ENCODE results near the gene HYI. TPM values are rescaled to one million over a fixed set of nuclear protein-coding genes. Genes with fewer than 3 reads are reported as not detected.
A peak's percentile ranks its signal among the peaks of the same experiment; 100 is the strongest.
"Not testable (repeated sequence)": the region's sequence is repeated elsewhere in the genome, so short reads cannot be mapped to it uniquely, and the experiment has no call there.

Gene HYI
- total RNA-seq, 1 donor from 2014 or later, result 28.7 TPM

DNA sequence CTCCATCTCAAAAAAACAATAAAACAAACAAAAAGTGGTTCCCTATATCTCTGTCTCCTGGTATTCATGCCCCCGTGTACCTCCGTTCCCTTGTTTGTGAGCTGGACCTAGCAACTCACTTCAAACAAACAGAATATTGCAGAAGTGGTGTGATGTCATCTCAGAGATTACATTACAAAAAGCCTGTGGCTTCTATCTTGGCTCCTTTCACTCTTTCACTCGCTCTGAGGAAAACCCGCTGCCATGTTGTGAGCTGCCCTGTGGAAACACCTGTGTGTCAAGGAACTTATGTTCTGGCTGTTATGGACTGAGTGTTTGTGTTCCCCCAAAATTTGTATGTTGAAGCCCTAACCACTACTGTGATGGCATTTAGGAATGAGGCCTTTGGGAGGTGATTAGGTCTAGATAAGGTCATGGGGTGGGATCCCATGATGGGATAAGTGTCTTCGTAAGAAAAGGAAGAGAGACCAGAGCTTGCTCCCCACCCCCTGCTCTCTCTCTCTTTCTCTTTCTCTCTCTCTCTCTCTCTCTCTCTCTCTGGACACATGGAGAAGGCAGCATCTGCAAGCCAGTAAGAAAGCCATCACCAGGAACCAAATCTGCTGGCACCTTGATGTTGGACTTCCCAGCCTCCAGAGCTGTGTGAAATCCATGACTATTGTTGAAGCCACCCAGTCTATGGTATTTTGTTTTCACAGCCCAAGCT, 7.4 kb upstream of the HYI start:
- DNase-seq (ENCODE audit: low read depth) (peak; percentile 65), FAIRE-seq (no peak)
- Histone ChIP-seq H3K27me3 (ENCODE audit: control insufficient read depth, insufficient read depth, low read length) (no peaks in the 10 kb centered on the region), H3K4me3 (ENCODE audit: low read depth, low read length) (no peak overlapping the region), H3K36me3 (ENCODE audit: control insufficient read depth, insufficient read depth, low read length) (no peaks in the 10 kb centered on the region)
- TF ChIP-seq CTCF (IDR thresholded peaks at IDR 0.05; ENCODE audit: insufficient read depth, low read length, severe bottlenecking), result no peak

DNA sequence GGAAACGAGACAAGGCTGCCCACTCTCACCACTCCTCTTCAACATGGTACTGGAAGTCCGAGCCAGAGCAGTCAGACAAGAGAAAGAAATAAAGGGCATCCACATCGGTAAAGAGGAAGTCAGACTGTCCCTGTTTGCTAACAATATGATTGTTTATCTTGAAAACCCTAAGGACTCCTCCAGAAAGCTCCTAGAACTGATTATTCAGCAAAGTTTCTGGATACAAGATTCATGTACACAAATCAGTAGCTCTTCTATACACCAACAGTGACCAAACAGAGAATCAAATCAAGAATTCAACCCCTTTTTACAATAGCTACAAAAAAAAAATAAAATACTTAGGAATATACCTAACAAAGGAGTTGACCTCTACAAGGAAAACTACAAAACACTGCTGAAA, 4.6 kb upstream of the HYI start:
- H3K27me3 ChIP-seq (ENCODE audit: control insufficient read depth, insufficient read depth, low read length); H3K4me3 ChIP-seq (ENCODE audit: low read depth, low read length); DNase-seq (ENCODE audit: low read depth); H3K36me3 ChIP-seq (ENCODE audit: control insufficient read depth, insufficient read depth, low read length); FAIRE-seq: not testable (repeated sequence)

DNA sequence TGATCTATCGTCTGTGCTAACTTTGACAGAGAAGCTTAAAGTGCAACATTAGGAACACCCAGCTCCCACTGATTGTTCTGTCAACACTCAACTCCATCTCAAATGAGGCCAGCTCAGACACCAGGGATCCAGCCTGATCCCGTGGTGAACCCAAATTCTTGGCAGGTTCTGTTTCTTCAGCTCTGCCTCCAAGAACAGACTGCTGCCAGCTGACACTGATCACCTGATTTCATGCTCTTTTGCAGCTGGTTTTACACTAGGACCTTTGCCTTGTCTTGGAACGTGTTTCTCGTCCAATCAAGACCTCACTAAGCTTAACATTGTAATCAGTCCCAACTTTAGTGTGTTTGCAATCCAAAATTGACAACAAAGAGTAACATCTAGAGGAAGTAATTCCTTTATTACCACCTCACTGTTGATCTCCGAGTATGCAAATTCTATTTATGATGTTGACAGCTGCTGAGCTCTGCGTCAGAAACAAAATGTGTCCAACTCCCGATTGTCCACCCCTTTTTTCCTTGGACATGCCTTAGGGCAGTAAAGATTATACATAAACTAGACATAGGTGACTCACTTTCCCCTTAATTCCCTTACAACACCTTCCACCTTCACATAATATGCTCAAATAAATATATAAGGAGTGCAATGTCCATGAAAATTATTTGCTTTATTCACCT, 1.6 kb upstream of the HYI start:
- Histone ChIP-seq H3K4me3 (ENCODE audit: low read depth, low read length) (no peak overlapping the region), H3K27me3 (ENCODE audit: control insufficient read depth, insufficient read depth, low read length) (no peaks in the 10 kb centered on the region), H3K36me3 (ENCODE audit: control insufficient read depth, insufficient read depth, low read length) (peaks cover 6% of the 10 kb centered on the region)
- TF ChIP-seq CTCF (IDR thresholded peaks at IDR 0.05; ENCODE audit: insufficient read depth, low read length, severe bottlenecking), result no peak
- DNase-seq (ENCODE audit: low read depth) (no peak), FAIRE-seq (no peak)

GRCh38 chr1:43454270-43455011, 710 bp upstream of the HYI start:
- DNase-seq (ENCODE audit: low read depth) (peak; percentile 96), FAIRE-seq (no peak)
- Histone ChIP-seq H3K36me3 (ENCODE audit: control insufficient read depth, insufficient read depth, low read length) (peaks cover 11% of the 10 kb centered on the region), H3K4me3 (ENCODE audit: low read depth, low read length) (peak overlapping the region; percentile 54), H3K27me3 (ENCODE audit: control insufficient read depth, insufficient read depth, low read length) (no peaks in the 10 kb centered on the region)
- no peak for TF ChIP-seq CTCF (IDR thresholded peaks at IDR 0.05; ENCODE audit: insufficient read depth, low read length, severe bottlenecking)

GRCh38 chr1:43452789-43453441, 816 bp downstream of the HYI start:
- DNase-seq (ENCODE audit: low read depth) (peak; percentile 67), FAIRE-seq (peak; percentile 62)
- H3K27me3 ChIP-seq (ENCODE audit: control insufficient read depth, insufficient read depth, low read length), result no peaks in the 10 kb centered on the region

More at GRCh38 chr1:43452789-43453441, 816 bp downstream of the HYI start:
- no peak for TF ChIP-seq CTCF (IDR thresholded peaks at IDR 0.05; ENCODE audit: insufficient read depth, low read length, severe bottlenecking)
- H3K4me3 ChIP-seq (ENCODE audit: low read depth, low read length), result peak overlapping the region; percentile 54
- H3K36me3 ChIP-seq (ENCODE audit: control insufficient read depth, insufficient read depth, low read length), result peaks cover 19% of the 10 kb centered on the region

Measured in bronchial epithelial cell (primary cell).